GM23338 (cell line): ENCODE results near the gene PABPN1. TPM values are rescaled to one million over a fixed set of nuclear protein-coding genes. Genes with fewer than 3 reads are reported as not detected.
A peak's percentile ranks its signal among the peaks of the same experiment; 100 is the strongest.

Experiments
- ATAC-seq: fragments of 200-7000 bp; cut with Tn5 transposase; 3 replicates; pipeline ENCODE4 v1.9.1; 2020
- DNase-seq: peaks from one replicate; pipeline ENCODE4 v3.0.0-alpha.2; 2015; ENCODE audit warnings: low spot score
- H2AFZ ChIP-seq: fragments of 200-600 bp; sonication (generic); 2 replicates; pipeline ENCODE4 v1.8.0; 2016; ENCODE audit warnings: antibody characterized with exemption, mild to moderate bottlenecking, moderate library complexity
- H3F3A ChIP-seq: fragments of 200-600 bp; sonication (generic); replicated peaks from 2 replicates; pipeline ENCODE4 v1.8.0; 2017; ENCODE audit warnings: antibody characterized with exemption, mixed run types, low read depth
- H3K27ac ChIP-seq: fragments of 200-600 bp; sonication (generic); 2 replicates; pipeline ENCODE4 v1.6.1; 2016; ENCODE audit warnings: low read depth
- H3K27me3 ChIP-seq: fragments of 200-600 bp; sonication (generic); 2 replicates; pipeline ENCODE4 v1.8.0; 2016; ENCODE audit warnings: mild to moderate bottlenecking, mixed run types, moderate library complexity; ENCODE audit not compliant: insufficient read depth
- H3K36me3 ChIP-seq: fragments of 200-600 bp; sonication (generic); 2 replicates; pipeline ENCODE4 v1.8.0; 2016; ENCODE audit warnings: mild to moderate bottlenecking; ENCODE audit not compliant: insufficient read depth
- H3K4me1 ChIP-seq: fragments of 200-600 bp; sonication (generic); 2 replicates; pipeline ENCODE4 v1.8.0; 2016; ENCODE audit warnings: mild to moderate bottlenecking, moderate library complexity; ENCODE audit not compliant: insufficient read depth
- H3K4me2 ChIP-seq: fragments of 200-600 bp; sonication (generic); 2 replicates; pipeline ENCODE4 v1.7.1; 2017; ENCODE audit warnings: mixed run types
- H3K4me3 ChIP-seq: fragments of 200-600 bp; sonication (generic); 2 replicates; pipeline ENCODE4 v1.6.1; 2016; ENCODE audit warnings: mixed run types
- H3K79me2 ChIP-seq: fragments of 200-600 bp; sonication (generic); replicated peaks from 2 replicates; pipeline ENCODE4 v1.8.0; 2017; ENCODE audit warnings: mild to moderate bottlenecking; ENCODE audit not compliant: insufficient read depth
- H3K9me2 ChIP-seq: fragments of 200-600 bp; sonication (generic); 2 replicates; pipeline ENCODE4 v1.8.0; 2017; ENCODE audit not compliant: insufficient read depth
- H4K20me1 ChIP-seq: fragments of 200-600 bp; sonication (generic); replicated peaks from 2 replicates; pipeline ENCODE4 v1.8.0; 2017; ENCODE audit warnings: mild to moderate bottlenecking; ENCODE audit not compliant: insufficient read depth
- H3K27ac Mint-ChIP-seq: 2 replicates; pipeline ENCODE4 v1.8.0; 2020; ENCODE audit warnings: inconsistent platforms, mild to moderate bottlenecking, moderate library complexity, mixed read lengths
- H3K27me3 Mint-ChIP-seq: 3 replicates; pipeline ENCODE4 v1.8.0; 2022; ENCODE audit warnings: low read depth, mild to moderate bottlenecking, moderate library complexity, mixed read lengths, inconsistent platforms; ENCODE audit not compliant: insufficient read depth, poor library complexity
- H3K36me3 Mint-ChIP-seq: 3 replicates; pipeline ENCODE4 v1.8.0; 2021; ENCODE audit warnings: low read depth, mild to moderate bottlenecking, inconsistent platforms, moderate library complexity, mixed read lengths
- H3K4me1 Mint-ChIP-seq: 3 replicates; pipeline ENCODE4 v1.8.0; 2020; ENCODE audit warnings: mild to moderate bottlenecking, inconsistent platforms, mixed read lengths
- H3K4me3 Mint-ChIP-seq: 3 replicates; pipeline ENCODE4 v1.8.0; 2021; ENCODE audit warnings: moderate library complexity, mild to moderate bottlenecking, inconsistent platforms, mixed read lengths
- H3K9me3 Mint-ChIP-seq: 3 replicates; pipeline ENCODE4 v1.8.0; 2020; ENCODE audit warnings: moderate library complexity, mild to moderate bottlenecking, inconsistent platforms, mixed read lengths
- CREB1 ChIP-seq: fragments of 250-450 bp; sonication (Bioruptor Pico); IDR thresholded peaks from 2 replicates; pipeline ENCODE4 v1.5.0; 2020; ENCODE audit warnings: low read depth, mild to moderate bottlenecking, moderate library complexity
- EZH2phosphoT487 ChIP-seq: fragments of 200-600 bp; sonication (generic); IDR thresholded peaks from one replicate; pipeline ENCODE4 v1.8.1; 2018; ENCODE audit warnings: antibody characterized with exemption; ENCODE audit not compliant: unreplicated experiment
- POLR2AphosphoS5 ChIP-seq: IDR thresholded peaks from 2 replicates; pipeline ENCODE4 v1.6.1; 2016; ENCODE audit warnings: antibody characterized with exemption, low read depth
- REST ChIP-seq: IDR thresholded peaks from one replicate; pipeline ENCODE4 v1.6.1; 2018; ENCODE audit warnings: antibody characterized with exemption; ENCODE audit not compliant: unreplicated experiment
- polyA plus RNA-seq: library from polyadenylated mRNA; unstranded; fragments of >200 nt; fragmentation: Nextera tagmentation; extraction: Ambion mirVana; gene quantifications from 2 replicates; pipeline ENCODE4 v1.2.1, GENCODE V29; 2016
- total RNA-seq: library from RNA; depleted of rRNA; stranded (reverse); fragments of >200 nt; shearing (Covaris generic); gene quantifications from 2 replicates; pipeline ENCODE4 v1.2.3, GENCODE V29; 2014
- TF ChIP-seq, protein P1 (sequence below), 2 experiments: fragments of 200-600 bp in 1 of 2; sonication (generic) in 1 of 2; conservative IDR thresholded peaks; 2 replicates each; pipeline versions ENCODE4 v1.5.1 to v1.6.1; 2016 to 2017; ENCODE audit warnings: antibody characterized with exemption in 2 of 2, low read depth in 2 of 2, mild to moderate bottlenecking in 2 of 2, moderate library complexity in 1 of 2
- TF ChIP-seq, protein P2 (sequence below): IDR thresholded peaks from 2 replicates; pipeline ENCODE4 v1.6.1; 2016; ENCODE audit warnings: antibody characterized with exemption

The PABPN1 gene
- total and polyA plus RNA-seq, 2 experiments from 2014 or later = 116 to 342 TPM

DNA sequence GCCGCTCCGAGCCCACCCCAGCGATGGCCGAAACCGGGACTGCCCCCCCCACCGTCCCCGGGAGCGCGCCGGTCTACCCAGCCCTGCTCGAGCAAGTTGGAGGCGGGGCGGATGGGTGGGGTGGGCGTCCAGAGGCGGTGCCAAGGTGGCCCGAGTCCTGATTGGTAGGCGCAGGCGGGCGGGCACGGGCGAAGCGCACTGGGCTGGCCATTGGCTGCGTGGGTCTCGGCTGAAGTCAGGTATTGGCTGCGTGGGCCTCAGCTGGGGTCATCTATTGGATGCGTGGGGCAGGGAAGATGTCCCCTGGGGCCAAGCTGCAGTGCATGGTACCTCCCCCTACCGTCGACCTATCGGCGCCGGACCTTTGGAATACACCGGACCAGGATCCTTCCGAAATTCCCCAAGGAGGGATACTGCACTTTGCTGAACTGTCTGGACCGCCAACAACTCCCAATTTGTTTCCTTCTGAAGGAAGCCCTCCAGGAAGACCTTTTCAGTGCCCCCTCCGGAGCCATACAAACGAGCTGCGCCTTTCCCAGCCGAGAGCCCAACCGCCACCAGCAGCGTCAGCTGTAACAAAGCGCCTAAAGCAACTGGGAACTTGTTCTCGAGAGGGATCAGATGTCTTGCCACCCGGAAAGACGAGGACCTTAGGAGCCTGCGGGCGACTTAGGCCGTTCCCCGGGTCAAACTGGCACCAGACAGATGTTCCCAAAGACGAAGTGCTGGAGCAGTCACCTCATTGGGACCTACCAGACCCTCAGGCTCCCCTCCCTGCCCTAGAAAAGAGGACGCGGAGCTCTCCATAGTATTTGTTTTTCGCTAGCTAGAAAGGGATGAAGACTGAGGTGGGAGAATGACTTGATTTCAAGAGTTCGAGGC is 35.0 kb upstream of the PABPN1 start, which contains the start of gene HOMEZ:
TSS of gene HOMEZ (minus strand) at position 113 of the 882 bp plus-strand sequence. CDS start 180 bp downstream, outside the sequence.
- DNase-seq (peak; percentile 98), ATAC-seq (peak; percentile 96)
- Histone ChIP-seq H3K4me1 (peaks cover 15% of the 10 kb centered on the region), H3K9me2 (no peaks in the 10 kb centered on the region), H3K27me3 (peaks cover 60% of the 10 kb centered on the region), H3K79me2 (peaks cover 12% of the 10 kb centered on the region), H3K4me3 (peak within 1 kb of the TSS; percentile 94), H3F3A (peaks cover 12% of the 10 kb centered on the region), H3K27ac (peak within 1 kb of the TSS; percentile 82), H3K36me3 (no peaks in the 10 kb centered on the region), H2AFZ (peak within 1 kb of the TSS; percentile 98), H3K4me2 (peak within 1 kb of the TSS; percentile 93), H4K20me1 (peaks cover 15% of the 10 kb centered on the region; the same call in 1 of the 2 replicates)
- Mint-ChIP-seq H3K27me3 (peaks cover 47% of the 10 kb centered on the region), H3K27ac (peak within 1 kb of the TSS; percentile 94), H3K4me3 (peak within 1 kb of the TSS; percentile 91), H3K36me3 (no peaks in the 10 kb centered on the region), H3K4me1 (peaks cover 11% of the 10 kb centered on the region; the same call in 2 of the 3 replicates), H3K9me3 (no peaks in the 10 kb centered on the region)
- TF ChIP-seq, protein P1, sequence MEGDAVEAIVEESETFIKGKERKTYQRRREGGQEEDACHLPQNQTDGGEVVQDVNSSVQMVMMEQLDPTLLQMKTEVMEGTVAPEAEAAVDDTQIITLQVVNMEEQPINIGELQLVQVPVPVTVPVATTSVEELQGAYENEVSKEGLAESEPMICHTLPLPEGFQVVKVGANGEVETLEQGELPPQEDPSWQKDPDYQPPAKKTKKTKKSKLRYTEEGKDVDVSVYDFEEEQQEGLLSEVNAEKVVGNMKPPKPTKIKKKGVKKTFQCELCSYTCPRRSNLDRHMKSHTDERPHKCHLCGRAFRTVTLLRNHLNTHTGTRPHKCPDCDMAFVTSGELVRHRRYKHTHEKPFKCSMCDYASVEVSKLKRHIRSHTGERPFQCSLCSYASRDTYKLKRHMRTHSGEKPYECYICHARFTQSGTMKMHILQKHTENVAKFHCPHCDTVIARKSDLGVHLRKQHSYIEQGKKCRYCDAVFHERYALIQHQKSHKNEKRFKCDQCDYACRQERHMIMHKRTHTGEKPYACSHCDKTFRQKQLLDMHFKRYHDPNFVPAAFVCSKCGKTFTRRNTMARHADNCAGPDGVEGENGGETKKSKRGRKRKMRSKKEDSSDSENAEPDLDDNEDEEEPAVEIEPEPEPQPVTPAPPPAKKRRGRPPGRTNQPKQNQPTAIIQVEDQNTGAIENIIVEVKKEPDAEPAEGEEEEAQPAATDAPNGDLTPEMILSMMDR (conservative IDR thresholded peaks at IDR 0.05; ENCODE audit: low read depth in 2 of 2) = 0 out of 4 replicates have a peak, but pooled peaks of 1 of the 2 experiments have one; percentile 1
- TF ChIP-seq POLR2AphosphoS5 (peak; percentile 69), CREB1 (CRISPR knock-in tag) (peak; percentile 68; the same call in 1 of the 2 replicates), EZH2phosphoT487 (no peak), REST (no peak)
- TF ChIP-seq, protein P2, sequence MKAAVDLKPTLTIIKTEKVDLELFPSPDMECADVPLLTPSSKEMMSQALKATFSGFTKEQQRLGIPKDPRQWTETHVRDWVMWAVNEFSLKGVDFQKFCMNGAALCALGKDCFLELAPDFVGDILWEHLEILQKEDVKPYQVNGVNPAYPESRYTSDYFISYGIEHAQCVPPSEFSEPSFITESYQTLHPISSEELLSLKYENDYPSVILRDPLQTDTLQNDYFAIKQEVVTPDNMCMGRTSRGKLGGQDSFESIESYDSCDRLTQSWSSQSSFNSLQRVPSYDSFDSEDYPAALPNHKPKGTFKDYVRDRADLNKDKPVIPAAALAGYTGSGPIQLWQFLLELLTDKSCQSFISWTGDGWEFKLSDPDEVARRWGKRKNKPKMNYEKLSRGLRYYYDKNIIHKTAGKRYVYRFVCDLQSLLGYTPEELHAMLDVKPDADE = 0 out of 2 replicates have a peak, but pooled peaks have one; percentile 25
